Spleen (tissue), 11 donors: ENCODE results near the gene LDLRAD4. TPM values are rescaled to one million over a fixed set of nuclear protein-coding genes. Genes with fewer than 3 reads are reported as not detected.

Source experiments
- DNase-seq: peaks from one replicate; pipeline ENCODE4 v3.0.0-alpha.2; 2020
- H3K27ac ChIP-seq, 8 donors: fragments of 200-600 bp; sonication (generic) in 7 of 8; 1 replicate in 4 of 8; 2 replicates in 4 of 8; pipeline versions ENCODE4 v1.5.0 to v1.8.0; 2016 to 2021; ENCODE audit warnings: inconsistent platforms in 4 of 8, mild to moderate bottlenecking in 4 of 8, moderate library complexity in 1 of 8
- H3K27me3 ChIP-seq, 7 donors: fragments of 200-600 bp; sonication (generic) in 6 of 7; replicated peaks in 1 of 7; 1 replicate in 4 of 7; 2 replicates in 3 of 7; pipeline versions ENCODE4 v1.5.0 to v1.8.0; 2016 to 2021; ENCODE audit warnings: inconsistent platforms in 3 of 7, mild to moderate bottlenecking in 1 of 7
- H3K36me3 ChIP-seq, 6 donors: fragments of 200-600 bp; sonication (generic) in 5 of 6; 1 replicate in 4 of 6; 2 replicates in 2 of 6; pipeline versions ENCODE4 v1.5.0 to v1.8.0; 2016 to 2021; ENCODE audit warnings: inconsistent platforms in 2 of 6
- H3K4me1 ChIP-seq, 6 donors: fragments of 200-600 bp; sonication (generic) in 5 of 6; 1 replicate in 3 of 6; 2 replicates in 3 of 6; pipeline versions ENCODE4 v1.5.0 to v1.8.0; 2016 to 2021; ENCODE audit warnings: inconsistent platforms in 3 of 6
- H3K4me3 ChIP-seq, 8 donors: fragments of 200-600 bp; sonication (generic) in 7 of 8; 1 replicate in 4 of 8; 2 replicates in 4 of 8; pipeline versions ENCODE4 v1.5.0 to v1.8.0; 2016 to 2021; ENCODE audit warnings: inconsistent platforms in 4 of 8, mild to moderate bottlenecking in 4 of 8, moderate library complexity in 2 of 8
- H3K9me3 ChIP-seq, 8 donors: fragments of 200-600 bp; sonication (generic) in 7 of 8; 1 replicate in 4 of 8; 2 replicates in 4 of 8; pipeline versions ENCODE4 v1.5.0 to v1.8.0; 2016 to 2021; ENCODE audit warnings: inconsistent platforms in 4 of 8
- CTCF ChIP-seq, 11 experiments: fragments of 200-600 bp in 7 of 11; fragments of 450-650 bp in 4 of 11; sonication (generic) in 4 of 11; IDR thresholded peaks in 8 of 11; conservative IDR thresholded peaks in 3 of 11; 1 replicate in 7 of 11; 2 replicates in 4 of 11; pipeline versions ENCODE4 v1.4.0 to v1.8.0; 2016 to 2021; ENCODE audit warnings: antibody characterized with exemption in 11 of 11, inconsistent platforms in 4 of 11, mild to moderate bottlenecking in 1 of 11
- POLR2A ChIP-seq, 3 donors: fragments of 450-650 bp; IDR thresholded peaks; one replicate each; pipeline ENCODE4 v1.5.1; 2017; ENCODE audit warnings: antibody characterized with exemption in 3 of 3, mild to moderate bottlenecking in 1 of 3
- POLR2AphosphoS5 ChIP-seq, 3 donors: sonication (generic); formaldehyde crosslinking; IDR thresholded peaks; one replicate each; pipeline ENCODE4 v1.5.1; 2017; ENCODE audit warnings: antibody characterized with exemption in 3 of 3
- WGBS, 5 donors: extraction: QIAGEN DNeasy Blood & Tissue Kit in 3 of 5; methylation state at CpG; one replicate each; pipeline versions ENCODE4 v1.1.5 to v1.1.7; 2013 to 2018; 5-methylcytosine and 5-hydroxymethylcytosine counted together
- intact Hi-C: fragments of 100-400 bp; cut with DNase I; formaldehyde crosslinking; loops from one replicate; pipeline ENCODE4 v1.15.0; 2023; ENCODE audit warnings: low total_unique reads
- polyA plus RNA-seq, 3 donors: library from polyadenylated mRNA; stranded (reverse); fragments of 200-250 nt; gene quantifications; one replicate each; pipeline ENCODE4 v1.2.1, GENCODE V29; 2013
- total RNA-seq, 7 donors: library from RNA; depleted of rRNA in 3 of 7; stranded (reverse); fragments of >200 nt in 3 of 7; fragmentation: NEBNext Ultra II Directional in 4 of 7; extraction: Animal tissue kit (Norgen Biotek cat#: 25700) in 4 of 7; gene quantifications; one replicate each; pipeline versions ENCODE4 v1.1.0 to v1.2.1, GENCODE V29; 2016 to 2021
- donor health status: healthy with polysubstance abuse.
- donor health status: DM: no; HTN: no; CAD: no; lungs with moderate emphysema.
- donor health status: DM: no; HTN: no; CAD: no.
- donor health status: Bipolar disorder and iron deficiency.
- donor health status: healthy.
- donor health status: DM: no; HTN: no; CAD: no.
- donor health status: DM: yes; HTN: yes; CAD: no.

LDLRAD4 gene
- total and polyA plus RNA-seq, 10 donors: 4.5 to 80.8 (median 46.4) TPM

GRCh38 chr18:13221869-13222855 is 3.6 kb downstream of the LDLRAD4 start:
- no peak for DNase-seq
- TF ChIP-seq POLR2AphosphoS5 (IDR thresholded peaks at IDR 0.05) (peak; percentile 41 to 77 (median 72)), POLR2A (IDR thresholded peaks at IDR 0.05) (no peak)
- Histone ChIP-seq H3K36me3 (no peaks in the 10 kb centered on the region), H3K4me3 (peak overlapping the region in 1 of 8 donors; percentile 26), H3K27me3 (peaks cover 0 to 35% (median 11%) of the 10 kb centered on the region in 7 donors), H3K27ac (peak overlapping the region; percentile 22 to 81 (median 62)), H3K9me3 (no peaks in the 10 kb centered on the region), H3K4me1 (peaks cover 26 to 68% (median 54%) of the 10 kb centered on the region in 6 donors)
- intact Hi-C loops: no loop called here
- WGBS, 5 donors: 50 to 66% (median 58%) methylated on average over 24 of the region's 24 CpGs

- Histone ChIP-seq H3K27ac (peak overlapping the region; percentile 22 to 81 (median 62)), H3K27me3 (peaks cover 0 to 28% (median 11%) of the 10 kb centered on the region in 7 donors), H3K4me1 (peaks cover 26 to 65% (median 54%) of the 10 kb centered on the region in 6 donors), H3K9me3 (no peaks in the 10 kb centered on the region), H3K36me3 (no peaks in the 10 kb centered on the region), H3K4me3 (peak overlapping the region in 1 of 8 donors; percentile 26)
- WGBS, 5 donors: 43 to 78% (median 75%) methylated on average over 3 to 4 of the region's 4 CpGs
- no peak for TF ChIP-seq POLR2A (IDR thresholded peaks at IDR 0.05)
- intact Hi-C loops: no loop called here
- DNase-seq: no peak
These were observed 4.3 kb downstream of the LDLRAD4 start for GRCh38 chr18:13222856-13223281.

GRCh38 chr18:13223311-13224143 is 5.0 kb downstream of the LDLRAD4 start:
- intact Hi-C loops: no loop called here
- peaks cover 26 to 60% (median 48%) of the 10 kb centered on the region in 6 donors for H3K4me1 ChIP-seq
- DNase-seq: no peak
- no peaks in the 10 kb centered on the region for H3K36me3 ChIP-seq
- H3K9me3 ChIP-seq: no peaks in the 10 kb centered on the region
- peak overlapping the region in 6 of 8 donors; percentile 40 to 81 (median 70) for H3K27ac ChIP-seq
- H3K27me3 ChIP-seq: peaks cover 0 to 21% (median 4%) of the 10 kb centered on the region in 7 donors
- 49 to 64% (median 56%) methylated on average over 11 to 13 of the region's 13 CpGs for WGBS, 5 donors
- H3K4me3 ChIP-seq: no peak overlapping the region
- TF ChIP-seq POLR2A (IDR thresholded peaks at IDR 0.05): no peak
- TF ChIP-seq POLR2AphosphoS5 (IDR thresholded peaks at IDR 0.05): peak; percentile 7 to 66 (median 42)
- TF ChIP-seq CTCF (IDR thresholded peaks at IDR 0.05 in 8 of 11, conservative IDR thresholded peaks at IDR 0.05 in 3 of 11): no peak

GRCh38 chr18:13225261-13225660 is 6.7 kb downstream of the LDLRAD4 start:
- H3K4me1 ChIP-seq: peaks cover 26 to 44% (median 34%) of the 10 kb centered on the region in 6 donors
- 78 to 93% (median 91%) methylated on average over 3 to 5 of the region's 5 CpGs for WGBS, 5 donors
- H3K4me3 ChIP-seq: no peak overlapping the region
- H3K27me3 ChIP-seq: peaks cover 0 to 8% (median 0%) of the 10 kb centered on the region in 7 donors
- no peak for TF ChIP-seq POLR2A (IDR thresholded peaks at IDR 0.05)
- no peaks in the 10 kb centered on the region for H3K9me3 ChIP-seq
- no peaks in the 10 kb centered on the region for H3K36me3 ChIP-seq
- H3K27ac ChIP-seq: no peak overlapping the region
- intact Hi-C loops: no loop called here
- no peak for DNase-seq

- Histone ChIP-seq H3K4me3 (no peak overlapping the region), H3K9me3 (no peaks in the 10 kb centered on the region), H3K36me3 (no peaks in the 10 kb centered on the region), H3K27me3 (no peaks in the 10 kb centered on the region), H3K4me1 (peaks cover 16 to 30% (median 23%) of the 10 kb centered on the region in 6 donors), H3K27ac (no peak overlapping the region)
- no peak for TF ChIP-seq CTCF (IDR thresholded peaks at IDR 0.05 in 8 of 11, conservative IDR thresholded peaks at IDR 0.05 in 3 of 11)
- no peak for TF ChIP-seq POLR2AphosphoS5 (IDR thresholded peaks at IDR 0.05)
- TF ChIP-seq POLR2A (IDR thresholded peaks at IDR 0.05): no peak
- intact Hi-C loops: no loop called here
- whole genome bisulfite sequencing, 5 donors: 89 to 95% (median 92%) methylated on average over 5 of the region's 5 CpGs
- DNase-seq: no peak
These were observed 8.1 kb downstream of the LDLRAD4 start for GRCh38 chr18:13226533-13227144.
